GM21528 (cell line): Measurements from ENCODE around the gene INF2.

Experiments
- ATAC-seq: cut with Tn5 transposase; IDR thresholded peaks from one replicate; pipeline ENCODE4 v1.9.1; 2021; ENCODE audit warnings: mild to moderate bottlenecking, moderate library complexity; ENCODE audit not compliant: unreplicated experiment, low FRiP score

INF2 gene

DNA sequence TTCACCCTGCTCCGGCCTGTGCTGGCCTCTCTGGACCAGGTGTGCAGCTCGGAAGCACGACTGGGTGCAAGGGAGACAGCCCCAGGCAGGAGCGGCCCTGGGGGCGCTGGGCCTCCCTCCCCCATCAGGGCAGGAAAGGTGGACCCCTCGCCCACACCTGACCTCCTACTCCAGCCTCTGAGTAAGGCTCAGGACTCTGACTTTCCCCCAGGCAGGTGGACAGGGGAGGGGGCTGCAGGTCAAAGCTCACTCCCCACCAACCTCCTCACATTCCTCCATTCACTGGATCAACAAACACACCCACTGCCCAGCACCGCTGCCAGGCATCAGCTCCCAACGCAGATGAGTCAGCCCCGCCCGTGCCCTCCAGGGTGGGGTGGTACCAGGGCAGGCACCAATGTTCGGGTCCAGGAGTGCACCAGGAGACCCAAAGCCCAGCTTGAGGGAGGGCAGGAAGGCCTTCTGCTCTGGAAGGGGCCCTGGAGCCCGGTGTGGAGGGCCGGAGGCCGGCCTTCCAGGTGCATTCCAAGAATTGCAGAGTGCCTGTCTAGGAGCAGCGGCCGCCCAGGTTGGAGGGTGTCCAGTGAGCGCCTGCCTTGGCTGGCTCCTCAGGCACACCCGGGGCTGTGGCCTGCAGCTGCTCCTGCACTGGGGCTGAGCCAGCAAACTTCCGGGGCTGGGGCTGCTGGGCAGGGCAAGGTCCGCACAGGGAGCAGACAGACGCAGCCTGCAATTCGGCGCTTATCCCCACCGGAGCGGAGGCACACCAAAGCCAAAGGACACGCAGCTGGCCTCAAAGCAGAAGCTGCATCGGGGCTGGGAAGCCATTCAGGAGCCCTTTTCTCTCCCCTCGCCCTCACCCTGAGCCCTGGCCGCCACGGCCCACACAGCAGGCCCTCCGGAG, 1.6 kb upstream of the INF2 start:
- no peak for ATAC-seq

DNA sequence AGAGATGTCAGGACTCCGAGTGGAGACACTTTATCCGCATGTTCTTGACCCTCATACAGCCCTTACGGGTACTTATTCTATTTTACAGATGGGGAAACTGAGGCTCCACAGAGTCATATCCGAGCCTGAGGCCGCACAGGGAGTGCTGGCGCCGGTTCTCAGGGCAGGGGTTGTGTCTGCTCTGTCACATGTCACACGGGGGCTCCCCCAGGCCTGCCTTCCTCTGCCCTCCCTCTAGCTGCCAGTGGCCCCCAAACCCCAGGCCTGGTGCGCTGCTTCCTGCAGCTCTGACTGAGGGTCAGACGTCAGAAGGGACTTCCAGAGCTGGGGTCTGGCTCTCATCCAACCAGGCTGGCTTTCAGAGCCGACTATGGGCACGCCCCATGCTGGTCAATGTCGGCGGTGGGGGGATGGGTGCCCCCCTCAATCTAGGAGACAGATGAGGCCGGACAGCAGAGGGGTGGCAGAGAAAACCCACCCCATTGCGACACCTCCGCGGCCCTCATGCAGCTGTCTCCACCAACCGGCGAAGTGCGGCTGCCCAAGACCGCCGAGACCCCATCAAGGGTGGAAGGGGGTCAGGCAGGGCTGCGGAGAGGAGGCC, 811 bp upstream of the INF2 start:
- no peak for ATAC-seq

DNA sequence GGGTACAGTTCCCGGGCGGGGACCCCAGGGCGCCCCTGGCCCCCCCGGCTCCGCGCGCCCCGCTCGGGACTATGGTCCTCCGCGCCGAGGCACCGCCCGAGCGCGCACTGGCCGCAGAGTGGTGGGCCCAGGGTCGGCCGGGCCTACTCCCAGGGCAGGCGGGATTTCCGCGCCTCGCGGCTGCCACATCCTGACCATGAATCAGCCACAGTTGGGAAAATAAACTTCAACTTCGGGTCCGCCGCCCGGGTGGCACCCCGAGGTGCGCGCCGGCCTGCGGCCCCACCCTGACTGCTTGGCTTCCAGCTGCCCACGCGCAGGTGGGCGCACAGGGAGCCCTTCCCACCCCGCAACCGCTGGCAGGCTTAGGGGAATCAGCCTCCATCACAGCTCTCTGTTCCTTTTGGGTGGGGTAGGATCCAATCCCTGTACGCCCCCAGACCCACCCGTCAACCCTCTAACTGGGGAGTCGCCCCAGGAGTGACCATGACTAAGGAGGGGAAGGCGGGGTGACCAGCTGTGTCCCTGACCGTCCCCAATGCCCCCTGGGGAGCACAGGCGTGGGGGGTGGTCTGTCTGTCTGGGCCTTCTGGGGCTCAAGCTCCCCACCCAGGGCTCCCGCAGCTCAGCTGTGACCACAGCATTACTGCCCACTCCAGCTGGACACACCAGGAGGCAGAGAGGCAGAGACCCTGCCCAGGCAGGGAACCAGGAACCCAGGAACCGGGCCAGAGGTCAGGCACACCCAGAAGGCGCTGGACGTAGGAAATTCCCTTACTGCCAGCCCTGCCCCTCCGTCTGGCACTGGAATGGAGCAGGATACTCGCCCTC, 678 bp downstream of the INF2 start:
- no peak for ATAC-seq

DNA sequence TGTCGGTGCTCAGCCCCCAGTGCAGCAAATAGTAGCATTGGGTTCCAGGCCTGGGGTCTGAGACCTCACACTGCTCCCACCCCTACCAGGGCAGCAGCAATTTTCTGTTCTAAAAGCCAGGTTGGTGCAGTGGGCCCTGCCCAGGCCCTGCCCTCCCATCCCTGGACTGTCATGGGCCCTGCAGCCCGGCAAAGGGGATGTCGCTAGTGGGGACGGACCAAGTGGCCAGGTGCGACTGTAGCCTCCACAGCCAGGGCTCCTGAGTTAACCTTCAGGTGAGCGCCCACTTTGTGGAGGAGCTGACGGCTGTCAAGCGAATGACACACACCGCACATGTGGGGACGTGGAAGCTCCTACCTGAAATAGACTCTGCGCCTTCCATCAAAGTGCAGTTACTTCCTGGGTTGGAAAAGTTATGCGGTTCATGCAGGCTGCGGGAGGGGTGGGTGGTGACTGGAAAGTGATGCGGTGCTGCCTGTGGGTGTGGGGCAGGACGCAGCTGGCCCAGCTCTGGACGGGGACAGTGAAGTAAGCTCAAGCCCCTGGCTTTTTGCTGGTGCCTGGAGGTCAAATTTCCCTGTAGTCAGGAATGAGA, 1.5 kb downstream of the INF2 start:
- ATAC-seq: no peak

DNA sequence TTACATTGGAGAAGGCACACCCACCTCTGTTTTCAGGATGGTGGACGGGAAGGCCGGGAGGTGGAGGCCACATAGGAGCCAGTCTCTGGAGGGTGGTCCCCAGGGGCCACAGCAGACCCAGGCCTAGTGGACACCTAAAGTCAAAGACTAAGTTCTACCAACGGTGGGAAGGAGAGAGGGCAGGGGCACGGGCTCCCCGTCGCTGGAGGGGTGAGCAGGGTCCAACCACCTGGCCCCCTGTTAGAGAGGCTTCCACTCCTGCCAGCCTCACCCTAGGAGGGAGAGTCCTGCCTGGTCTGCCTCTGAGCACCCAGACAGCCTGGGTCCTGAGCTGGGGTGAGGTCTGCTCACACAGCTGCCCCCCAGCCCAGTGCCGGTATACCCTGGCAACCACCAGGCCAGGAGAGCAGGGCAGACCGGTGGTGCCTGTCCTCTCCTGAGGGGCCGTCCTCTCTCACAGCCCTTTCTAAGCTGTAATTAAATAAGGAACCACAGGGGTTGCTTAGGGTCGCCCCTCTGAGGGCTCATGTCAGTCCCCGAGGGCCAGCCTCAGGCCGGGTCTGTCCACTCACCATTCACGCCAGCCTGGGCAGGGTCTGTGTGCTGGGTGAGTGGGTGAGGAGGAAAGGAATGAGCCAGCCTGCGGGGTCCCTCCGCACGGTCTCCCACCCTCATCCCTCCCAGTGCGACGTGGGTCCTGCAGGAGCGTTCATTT, 2.3 kb downstream of the INF2 start:
- ATAC-seq: no peak

DNA sequence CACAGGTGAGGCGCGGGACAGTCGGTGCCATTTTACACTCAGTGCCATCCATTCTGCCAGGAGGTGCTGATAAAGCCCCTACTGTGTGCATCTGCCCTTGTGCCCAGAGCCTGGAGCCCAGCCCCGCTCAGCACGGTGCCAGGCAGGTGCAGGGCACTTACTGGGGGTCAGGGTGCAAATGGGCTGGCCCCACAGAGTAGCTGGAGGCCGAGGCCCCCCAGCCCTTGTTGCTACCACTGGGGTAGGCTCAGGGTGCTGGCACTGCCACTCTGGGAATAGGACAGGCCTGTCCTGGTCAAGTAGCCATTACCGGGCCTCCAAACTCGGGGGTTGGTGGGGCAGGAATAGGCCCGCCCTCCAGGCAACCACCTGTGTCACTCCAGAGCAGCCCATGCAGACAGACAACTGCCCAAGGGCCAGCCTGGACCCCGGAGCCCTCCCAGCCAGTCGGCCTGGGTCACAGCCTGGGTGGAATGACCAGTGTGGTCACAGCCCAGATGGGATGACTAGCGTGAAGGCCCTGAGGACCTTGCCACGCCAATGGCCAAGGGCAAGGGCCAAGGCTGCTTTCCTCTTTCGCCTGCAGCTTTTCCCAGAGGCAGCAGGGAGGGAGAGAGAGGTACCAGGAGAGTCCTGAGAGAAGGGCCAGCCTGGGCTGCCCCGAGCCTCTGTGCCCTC, 3.0 kb downstream of the INF2 start:
- ATAC-seq: no peak

DNA sequence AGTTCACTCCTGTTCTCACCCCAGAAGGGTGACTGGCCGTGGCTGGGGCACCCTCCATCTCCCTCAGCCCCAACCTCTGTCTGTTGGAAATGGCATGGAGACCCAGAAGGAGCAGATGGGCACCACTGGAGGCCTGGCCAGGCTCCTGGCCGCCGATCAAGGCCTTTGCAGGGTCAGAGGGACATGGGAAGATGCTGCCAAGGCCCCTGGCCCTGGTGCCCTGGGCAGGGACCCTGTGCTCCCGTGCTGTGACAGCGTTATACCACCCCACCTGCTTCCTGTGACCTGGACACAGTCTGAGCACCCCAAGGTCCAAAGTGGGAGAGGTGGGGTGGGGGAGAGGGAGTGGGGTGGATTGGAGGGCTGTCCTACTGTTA, 3.5 kb downstream of the INF2 start:
- ATAC-seq: no peak

DNA sequence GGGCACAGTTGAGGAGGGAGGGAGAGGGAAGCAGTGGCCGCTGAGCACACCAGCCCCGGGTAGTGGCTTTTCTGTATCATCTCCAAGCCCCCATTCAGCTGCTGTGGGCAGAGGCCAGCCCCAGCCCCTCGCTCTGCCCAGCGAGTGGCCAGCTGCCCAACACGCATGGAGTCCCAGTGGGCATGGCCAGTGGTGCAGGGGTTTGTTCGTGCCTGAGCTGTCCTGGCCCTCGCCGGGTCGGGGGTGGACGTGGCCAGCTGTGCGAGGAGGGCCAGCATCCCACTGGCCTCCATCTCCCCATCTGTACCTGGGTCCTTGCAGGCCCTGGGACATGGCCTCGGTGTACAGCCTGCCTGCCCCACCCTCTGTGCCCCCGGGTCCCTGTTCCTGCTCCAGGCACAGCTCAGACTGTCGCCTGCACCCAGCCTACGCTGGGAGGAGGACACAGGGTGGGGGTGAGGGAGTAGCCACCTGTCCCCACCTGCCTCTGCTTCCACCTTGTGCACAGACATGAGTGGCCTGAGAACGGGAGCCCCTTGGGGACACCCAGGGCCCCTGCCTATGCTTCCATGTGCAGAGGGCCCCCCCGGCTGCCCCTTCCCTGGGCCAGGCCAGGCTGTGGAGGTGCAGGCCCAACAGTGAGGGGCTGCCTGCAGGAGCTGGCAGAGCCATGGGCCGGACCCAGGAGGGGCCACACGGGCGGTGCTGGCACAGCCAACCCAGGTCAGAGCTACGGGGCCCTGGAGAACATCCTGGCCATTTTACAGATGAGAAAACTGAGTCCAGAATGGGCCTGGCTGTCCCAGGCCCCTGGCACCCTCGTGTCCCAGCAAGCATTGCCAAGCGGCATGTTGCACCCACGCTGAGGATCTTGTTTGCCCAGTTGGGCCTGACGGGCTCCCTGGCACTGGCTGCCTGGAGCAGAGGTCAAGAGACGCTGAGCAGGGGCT, 4.3 kb downstream of the INF2 start:
- ATAC-seq: no peak

DNA sequence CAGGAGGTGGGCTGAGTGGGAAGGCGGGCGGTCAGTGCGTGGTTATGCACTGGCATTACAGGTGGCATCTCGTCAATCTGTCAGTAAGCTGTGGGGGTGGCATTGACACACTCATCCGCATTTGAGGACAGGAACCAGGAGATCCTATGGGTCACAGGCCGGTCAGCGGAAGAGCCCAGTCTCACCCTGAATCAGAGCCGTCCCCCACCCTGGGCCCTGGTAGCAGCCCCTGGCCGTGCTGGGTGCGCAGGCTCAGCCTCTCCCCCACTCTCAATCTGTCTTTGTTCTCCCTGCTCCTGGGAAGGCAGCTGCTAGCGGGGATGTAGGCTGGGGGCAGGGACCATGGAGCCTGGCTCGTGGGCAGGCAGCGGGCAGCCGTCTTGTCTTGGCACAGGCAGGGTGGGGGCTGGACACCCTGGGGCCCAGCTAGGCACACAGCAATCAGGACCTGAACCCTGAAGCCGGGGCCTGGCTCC, 5.1 kb downstream of the INF2 start:
- ATAC-seq: no peak

DNA sequence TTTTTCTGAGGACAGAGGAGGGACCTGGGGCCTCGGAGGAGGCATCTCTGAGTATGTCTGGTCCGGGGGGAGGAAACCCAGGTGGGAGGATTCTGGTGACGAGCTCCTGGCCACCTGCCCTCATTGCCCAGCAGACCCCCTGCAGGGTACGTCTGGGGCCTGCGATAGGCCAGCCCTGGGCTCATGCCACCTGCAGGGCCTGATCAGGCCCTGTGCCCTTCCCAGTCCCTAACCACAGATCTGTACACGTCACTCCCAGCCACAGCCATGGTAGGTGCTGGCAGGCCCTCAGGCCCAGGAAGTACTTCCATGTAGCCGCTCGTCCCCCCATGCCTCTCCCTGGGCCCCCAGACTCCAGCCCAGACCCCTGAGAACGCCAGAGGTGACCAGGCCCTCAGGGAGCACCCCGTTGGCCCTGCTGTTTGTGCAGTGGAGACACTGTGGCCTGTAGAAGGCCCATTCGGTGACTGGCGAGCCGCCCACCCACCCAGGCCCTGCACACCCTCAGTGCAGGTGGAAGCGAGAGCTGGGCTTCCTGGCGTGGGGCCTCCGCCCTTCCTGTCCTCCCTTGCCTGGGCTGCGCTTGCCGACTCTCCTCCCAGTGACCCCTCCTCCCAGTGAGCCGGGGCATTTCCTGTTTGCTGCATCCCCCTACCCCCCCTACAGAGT, 5.7 kb downstream of the INF2 start:
- no peak for ATAC-seq

DNA sequence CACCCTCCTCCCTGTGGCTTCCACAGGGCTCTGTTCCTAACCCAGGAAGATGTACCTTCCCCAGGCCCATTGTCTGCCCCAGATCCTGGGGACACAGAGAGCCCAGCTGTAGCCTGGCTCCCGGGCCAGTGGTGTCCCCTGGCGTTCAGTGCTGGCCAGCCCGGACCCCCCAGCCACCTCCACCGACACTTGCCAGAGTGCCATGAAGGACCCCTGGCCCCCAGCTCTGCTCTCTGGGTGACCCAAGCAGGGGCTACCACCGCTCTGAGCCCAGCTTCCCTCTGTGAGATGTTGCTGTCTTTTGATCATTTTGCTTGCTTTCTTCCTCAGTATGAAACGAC, 6.2 kb downstream of the INF2 start:
- no peak for ATAC-seq

DNA sequence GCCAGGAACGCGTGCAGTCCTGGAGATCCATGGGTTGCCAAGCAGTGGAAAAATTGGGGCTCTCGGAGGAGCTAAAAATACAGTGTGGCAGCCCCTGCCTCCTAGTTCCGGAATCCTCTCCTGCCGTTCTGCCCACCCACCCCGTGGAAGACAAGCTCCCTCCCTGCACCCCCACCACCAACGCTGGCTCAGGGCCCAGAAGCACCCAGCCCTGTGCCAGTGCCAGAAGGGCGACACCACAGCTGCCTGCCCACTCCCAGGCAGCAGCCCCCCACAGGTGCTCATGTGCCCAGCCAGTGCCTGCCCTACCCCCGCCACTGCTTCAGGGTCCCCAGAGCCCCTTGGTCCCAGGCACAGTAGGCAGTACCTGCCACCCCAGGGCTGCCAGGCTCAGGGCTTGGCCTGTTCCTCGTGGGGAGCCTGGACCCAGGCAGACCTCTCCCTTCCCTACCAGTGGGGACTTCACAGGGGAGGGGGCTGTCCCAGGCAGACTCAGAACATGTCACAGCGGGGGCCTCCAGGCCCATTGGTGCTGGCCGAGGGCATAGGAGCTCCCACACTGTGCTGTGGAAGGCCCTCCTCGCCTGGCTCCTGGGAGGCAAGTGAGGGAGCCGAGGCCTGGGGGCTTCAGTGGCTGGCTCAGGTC, 7.4 kb downstream of the INF2 start:
- no peak for ATAC-seq

DNA sequence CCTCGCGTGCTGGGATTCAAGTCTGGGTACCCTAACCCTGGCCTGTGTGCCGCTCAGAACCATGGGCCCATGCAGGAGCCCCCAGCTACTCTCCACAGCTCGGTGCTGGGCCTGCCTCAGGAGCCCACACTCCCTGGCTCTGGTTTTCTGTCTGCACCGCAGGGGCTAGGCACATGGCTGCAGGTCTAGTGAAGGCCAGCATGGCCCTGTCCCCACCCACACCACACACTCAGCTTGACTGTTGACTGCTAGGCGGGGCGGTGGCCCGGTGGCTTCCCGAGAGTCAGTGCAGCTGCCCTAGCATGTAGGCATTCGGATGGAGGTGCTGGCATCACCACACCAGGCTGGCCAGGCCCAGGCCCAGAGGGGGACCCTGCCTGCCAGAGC, 7.9 kb downstream of the INF2 start:
- ATAC-seq: no peak

DNA sequence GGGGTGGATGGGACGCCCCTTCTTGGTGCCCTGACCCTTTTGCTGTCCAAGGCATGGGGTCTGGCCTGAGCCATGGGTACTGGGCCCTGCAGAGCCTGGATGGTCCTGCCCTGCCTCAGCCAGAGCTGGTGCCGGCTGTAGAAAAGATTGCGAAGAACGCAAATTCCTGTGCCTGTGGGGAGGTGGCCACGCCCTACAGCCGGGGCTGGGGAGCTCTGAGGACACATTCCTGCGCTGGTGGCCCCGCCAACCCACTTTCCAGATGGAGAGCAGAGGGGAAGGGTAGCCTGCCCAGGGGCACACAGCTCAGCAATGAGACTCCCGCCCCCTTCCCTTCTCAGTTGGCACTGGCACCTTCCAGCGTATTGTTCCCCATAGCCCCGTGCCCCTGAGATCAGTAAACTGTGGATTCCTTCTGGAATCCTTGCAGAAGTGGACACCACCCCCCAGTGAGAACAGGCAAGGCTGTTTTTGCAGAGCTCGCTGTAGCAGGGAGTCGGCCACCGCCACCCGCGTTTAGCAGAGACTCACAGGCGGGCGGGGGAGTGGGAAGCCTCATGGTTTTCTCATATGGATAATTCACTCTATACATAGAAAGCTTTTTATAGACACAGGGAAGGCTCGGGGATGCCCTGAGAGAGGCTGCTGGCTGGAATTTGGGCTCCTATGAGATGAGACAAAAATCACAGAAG, 8.6 kb downstream of the INF2 start:
- ATAC-seq: no peak

DNA sequence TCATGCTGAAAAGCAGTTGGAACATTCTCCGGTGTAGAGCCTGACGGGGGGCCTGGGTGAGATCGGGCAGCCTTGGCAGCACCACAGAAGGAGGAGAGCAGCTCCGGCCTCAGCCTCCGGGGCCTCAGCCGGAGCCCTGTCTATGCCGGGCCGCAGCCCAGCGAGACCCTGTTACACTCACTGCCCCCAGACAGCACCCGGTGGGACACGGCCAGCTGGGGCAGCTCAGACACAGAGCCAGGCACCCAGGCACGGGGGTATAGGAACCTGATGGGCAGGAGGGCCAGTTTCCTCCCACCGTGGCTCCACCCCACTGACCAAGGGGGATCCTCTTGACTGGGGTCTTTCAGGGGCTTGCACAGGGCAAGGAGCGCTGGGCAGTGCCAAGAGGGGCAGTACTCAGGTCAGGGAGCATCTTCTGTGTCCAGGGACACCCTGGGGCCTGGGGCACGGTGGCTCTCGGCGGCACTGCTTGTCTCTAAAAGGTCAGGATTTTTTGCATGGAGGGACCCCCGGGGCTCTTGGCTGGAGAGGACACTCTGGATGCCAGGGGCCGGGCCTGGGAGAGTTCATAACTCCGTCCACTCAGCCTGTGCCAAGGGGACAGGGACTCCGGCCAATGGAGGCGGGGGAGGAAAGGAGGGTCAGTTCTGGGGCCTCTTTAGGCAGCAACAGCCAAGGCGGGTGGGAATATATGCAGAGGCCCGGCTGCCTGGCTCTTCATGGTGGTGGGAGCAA, 9.4 kb downstream of the INF2 start:
- ATAC-seq: no peak

DNA sequence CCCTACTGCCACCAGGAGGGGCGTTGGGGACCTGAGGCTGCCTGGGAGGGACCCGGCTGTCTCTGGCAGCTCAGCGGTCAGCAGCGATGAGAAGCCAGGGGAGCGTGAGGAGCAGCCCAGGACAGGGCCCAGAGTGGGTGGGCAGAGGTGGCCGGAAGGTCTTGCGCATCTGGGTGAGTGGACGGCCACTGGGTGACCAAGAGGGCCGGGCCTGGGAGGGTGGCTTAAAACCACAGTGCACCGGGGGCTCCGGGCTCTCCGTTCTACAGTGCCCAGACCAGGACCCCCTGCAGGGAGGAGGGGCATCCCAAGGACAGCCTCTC, 10.0 kb downstream of the INF2 start:
- no peak for ATAC-seq

DNA sequence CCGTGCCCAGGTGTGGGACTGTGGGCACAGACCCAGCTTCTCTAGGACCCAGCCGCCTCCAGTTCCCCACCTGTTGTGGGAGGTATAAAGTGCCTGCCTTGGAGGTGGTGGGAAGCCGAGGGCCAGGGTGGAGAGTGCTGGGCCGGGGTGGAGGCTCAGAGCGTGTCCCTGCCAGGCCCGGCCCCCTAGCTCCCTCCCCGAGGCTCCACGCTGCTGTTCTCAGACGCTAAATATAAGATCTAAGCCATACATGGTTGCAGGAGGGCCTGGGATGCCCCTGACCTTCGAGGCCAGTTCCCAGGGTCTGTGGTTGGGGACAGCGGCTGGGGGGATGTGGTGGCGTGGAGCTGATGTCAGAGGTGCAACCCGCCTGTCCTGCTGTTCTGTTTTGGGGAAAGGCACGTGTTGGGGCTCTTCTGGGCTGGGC, 10.8 kb downstream of the INF2 start:
- no peak for ATAC-seq
